ENCODE data around the gene CTU2.
A peak's percentile ranks its signal among the peaks of the same experiment; 100 is the strongest.

DNA sequence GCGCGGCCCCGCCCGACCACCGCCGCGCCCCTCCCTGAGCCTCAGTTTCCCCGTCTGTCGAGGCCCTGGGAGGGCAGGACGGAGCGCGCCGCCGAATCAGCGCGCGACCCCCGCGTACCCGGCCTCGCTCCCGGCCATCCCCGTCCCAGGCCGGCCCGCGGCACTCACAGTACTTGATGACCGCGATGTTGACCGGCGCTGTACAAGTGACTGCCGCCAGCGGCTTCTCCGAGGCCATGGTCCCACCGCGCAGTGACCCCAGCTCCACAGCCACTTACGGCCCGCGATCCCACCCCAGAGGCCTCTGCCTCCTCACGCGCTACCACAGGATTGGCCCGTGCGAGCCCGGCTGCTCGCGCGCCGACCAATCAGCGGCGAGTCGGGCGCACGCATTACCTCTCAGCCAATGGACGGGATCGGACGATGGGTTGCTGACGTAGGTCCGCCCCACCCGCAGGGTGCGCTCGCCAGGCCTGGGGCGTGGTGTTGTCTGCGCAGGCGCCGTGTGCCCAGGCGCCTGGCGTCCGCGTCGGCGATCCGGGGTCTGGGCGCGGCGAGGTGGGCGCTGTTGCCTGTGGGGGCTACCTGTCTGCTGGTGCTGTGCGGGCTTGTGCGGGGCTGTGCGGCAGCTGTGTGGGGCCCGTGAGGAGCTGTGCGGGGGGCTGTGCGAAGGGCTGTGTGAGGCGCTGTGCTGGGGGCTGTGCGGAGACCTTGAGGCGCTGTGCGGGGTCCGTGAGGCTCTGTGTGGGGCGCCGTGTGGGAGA is 43.3 kb upstream of the CTU2 start, which contains the start of gene MVD:
- TF ChIP-seq, protein P1, sequence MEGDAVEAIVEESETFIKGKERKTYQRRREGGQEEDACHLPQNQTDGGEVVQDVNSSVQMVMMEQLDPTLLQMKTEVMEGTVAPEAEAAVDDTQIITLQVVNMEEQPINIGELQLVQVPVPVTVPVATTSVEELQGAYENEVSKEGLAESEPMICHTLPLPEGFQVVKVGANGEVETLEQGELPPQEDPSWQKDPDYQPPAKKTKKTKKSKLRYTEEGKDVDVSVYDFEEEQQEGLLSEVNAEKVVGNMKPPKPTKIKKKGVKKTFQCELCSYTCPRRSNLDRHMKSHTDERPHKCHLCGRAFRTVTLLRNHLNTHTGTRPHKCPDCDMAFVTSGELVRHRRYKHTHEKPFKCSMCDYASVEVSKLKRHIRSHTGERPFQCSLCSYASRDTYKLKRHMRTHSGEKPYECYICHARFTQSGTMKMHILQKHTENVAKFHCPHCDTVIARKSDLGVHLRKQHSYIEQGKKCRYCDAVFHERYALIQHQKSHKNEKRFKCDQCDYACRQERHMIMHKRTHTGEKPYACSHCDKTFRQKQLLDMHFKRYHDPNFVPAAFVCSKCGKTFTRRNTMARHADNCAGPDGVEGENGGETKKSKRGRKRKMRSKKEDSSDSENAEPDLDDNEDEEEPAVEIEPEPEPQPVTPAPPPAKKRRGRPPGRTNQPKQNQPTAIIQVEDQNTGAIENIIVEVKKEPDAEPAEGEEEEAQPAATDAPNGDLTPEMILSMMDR (IDR thresholded peaks at IDR 0.05), result peak in 1 of 3 donors; percentile 31
- TF ChIP-seq EP300 (IDR thresholded peaks at IDR 0.05) (no peak), POLR2A (IDR thresholded peaks at IDR 0.05) (peak; percentile 63)
